Heart left ventricle (tissue), 16 donors: ENCODE measurements around the gene SDHC. TPM values are rescaled to one million over a fixed set of nuclear protein-coding genes. Genes with fewer than 3 reads are reported as not detected.
"Not testable (repeated sequence)": the region's sequence is repeated elsewhere in the genome, so short reads cannot be mapped to it uniquely, and the experiment has no call there.

ENCODE experiments used
- ATAC-seq, 4 donors: fragments of 200-7000 bp; cut with Tn5 transposase; one replicate each; pipeline ENCODE4 v1.9.1; 2020 to 2022; ENCODE audit warnings: moderate library complexity in 4 of 4, mild to moderate bottlenecking in 3 of 4, moderate number of reproducible peaks in 1 of 4
- DNase-seq, 5 donors: peaks; one replicate each; pipeline ENCODE4 v3.0.0-alpha.2; 2020
- H3K27ac ChIP-seq, 12 donors: fragments of 200-600 bp; sonication (generic) in 4 of 12; one replicate each; pipeline versions ENCODE4 v1.5.0 to v1.8.0; 2016 to 2022; ENCODE audit warnings: mild to moderate bottlenecking in 2 of 12
- H3K27me3 ChIP-seq, 9 donors: fragments of 200-600 bp; sonication (generic) in 2 of 9; one replicate each; pipeline versions ENCODE4 v1.5.1 to v1.8.0; 2016 to 2022; ENCODE audit warnings: mild to moderate bottlenecking in 3 of 9
- H3K36me3 ChIP-seq, 9 donors: fragments of 200-600 bp; sonication (generic) in 2 of 9; one replicate each; pipeline versions ENCODE4 v1.5.0 to v1.8.0; 2018 to 2022; ENCODE audit warnings: mild to moderate bottlenecking in 2 of 9
- H3K4me1 ChIP-seq, 12 donors: fragments of 200-600 bp; sonication (generic) in 4 of 12; one replicate each; pipeline versions ENCODE4 v1.5.0 to v1.8.0; 2016 to 2022; ENCODE audit warnings: mild to moderate bottlenecking in 3 of 12
- H3K4me3 ChIP-seq, 12 donors: fragments of 200-600 bp; sonication (generic) in 4 of 12; one replicate each; pipeline versions ENCODE4 v1.5.0 to v1.8.0; 2017 to 2022; ENCODE audit warnings: mild to moderate bottlenecking in 9 of 12, moderate library complexity in 4 of 12
- H3K9me3 ChIP-seq, 12 donors: fragments of 200-600 bp; sonication (generic) in 4 of 12; one replicate each; pipeline versions ENCODE4 v1.5.0 to v1.8.0; 2016 to 2022; ENCODE audit warnings: mild to moderate bottlenecking in 1 of 12
- POLR2A ChIP-seq, 2 donors: fragments of 450-650 bp; IDR thresholded peaks; one replicate each; pipeline ENCODE4 v1.6.1; 2017; ENCODE audit warnings: antibody characterized with exemption in 2 of 2, mild to moderate bottlenecking in 2 of 2, moderate library complexity in 2 of 2
- WGBS, 4 donors: extraction: QIAGEN DNeasy Blood & Tissue Kit in 2 of 4; methylation state at CpG; one replicate each; pipeline versions ENCODE4 v1.1.5 to v1.1.7; 2013 to 2018; 5-methylcytosine and 5-hydroxymethylcytosine counted together
- intact Hi-C, 10 donors: fragments of 100-400 bp; cut with DNase I; formaldehyde crosslinking; loops; one replicate each; pipeline versions ENCODE4 v1.11.1 to v1.14.2; 2022
- polyA plus RNA-seq, 2 donors: library from polyadenylated mRNA; stranded (reverse); fragments of 200-250 nt; gene quantifications; one replicate each; pipeline ENCODE4 v1.2.3, GENCODE V29; 2013
- total RNA-seq, 9 donors: library from RNA; depleted of rRNA in 2 of 9; stranded (reverse); fragments of >200 nt in 2 of 9; fragmentation: NEBNext Ultra II Directional in 3 of 9; extraction: Animal tissue kit (Norgen Biotek cat#: 25700) in 3 of 9; gene quantifications; one replicate each; pipeline versions ENCODE4 v1.1.0 to v1.2.4, GENCODE V29; 2016 to 2023
- TF ChIP-seq, protein P1 (sequence below), 12 donors: fragments of 200-600 bp; sonication (generic) in 4 of 12; IDR thresholded peaks; one replicate each; pipeline versions ENCODE4 v1.5.0 to v1.8.0; 2018 to 2022; ENCODE audit warnings: antibody characterized with exemption in 12 of 12, mild to moderate bottlenecking in 5 of 12
- donor health status: ischemic (EF 13 %, LVEDD 7.1; RV severe dilation, severe dysfunction).
- donor health status: healthy with polysubstance abuse.
- donor health status: DM: no; HTN: yes; CAD: no.
- donor health status: DM: no; HTN: no; CAD: no.
- donor health status: ischemic (EF 25% LVEDD 6.9; RV normal size, moderate dysfunction).
- donor health status: ischemic (EF 25% LVEDD 5.7; RV mildly dilated, moderate dysfunction).
- donor health status: healthy.
- donor health status: DM: yes; HTN: yes; CAD: no.
- donor health status: ischemic (EF 35%, LVEDD 5.7; RV mildly dilated, moderate dysfunction).
- donor health status: nonischemic (EF 11% LVEDD 7.7; RV severe dilation, severe dysfunction).
- donor health status: DM: yes; HTN: yes; CAD: no.
- donor health status: PGD.
- donor health status: ischemic (EF 29% LVEDD 5.4; RV normal size, mild dysfunction).
- donor health status: nonischemic (EF 23%, LVEDD 6.1; RV moderate dilation, normal function).

The SDHC gene
- total and polyA plus RNA-seq, 11 donors: 50.6 to 408 (median 301) TPM

DNA sequence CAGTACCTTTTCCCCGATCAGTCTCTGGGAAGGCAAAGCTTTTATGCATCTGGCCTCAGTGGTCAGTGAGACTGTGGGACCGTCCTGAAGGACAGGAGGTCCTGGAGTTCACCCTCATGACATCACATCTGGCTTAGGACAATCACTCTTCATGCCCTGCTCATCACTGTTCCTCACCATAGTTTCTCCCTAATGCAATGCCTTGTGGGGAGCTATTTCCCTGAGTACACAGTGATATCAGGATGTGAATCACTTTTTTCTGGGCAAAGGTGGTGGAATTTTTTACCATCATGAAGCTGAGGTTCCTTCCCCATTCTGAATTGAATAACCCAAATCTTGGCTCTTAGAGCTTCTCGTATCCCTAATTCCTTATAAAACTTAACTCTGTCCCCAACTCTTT, 88.3 kb downstream of the SDHC start:
- Histone ChIP-seq H3K36me3 (no peaks in the 10 kb centered on the region), H3K9me3 (no peaks in the 10 kb centered on the region), H3K27ac (no peak overlapping the region), H3K27me3 (no peaks in the 10 kb centered on the region), H3K4me3 (no peak overlapping the region), H3K4me1 (peaks cover 0 to 21% (median 8%) of the 10 kb centered on the region in 12 donors)
- no peak for DNase-seq
- 92 to 100% (median 96%) methylated on average over 3 of the region's 3 CpGs for WGBS, 4 donors
- no peak for ATAC-seq
- intact Hi-C loops: loop anchor here in 1 of 10 donors (10.0 kb wide), 1 partner anchor 342 kb away; the partner anchor contains the start of gene DUSP12
- no peak for TF ChIP-seq POLR2A (IDR thresholded peaks at IDR 0.05)
- TF ChIP-seq, protein P1, sequence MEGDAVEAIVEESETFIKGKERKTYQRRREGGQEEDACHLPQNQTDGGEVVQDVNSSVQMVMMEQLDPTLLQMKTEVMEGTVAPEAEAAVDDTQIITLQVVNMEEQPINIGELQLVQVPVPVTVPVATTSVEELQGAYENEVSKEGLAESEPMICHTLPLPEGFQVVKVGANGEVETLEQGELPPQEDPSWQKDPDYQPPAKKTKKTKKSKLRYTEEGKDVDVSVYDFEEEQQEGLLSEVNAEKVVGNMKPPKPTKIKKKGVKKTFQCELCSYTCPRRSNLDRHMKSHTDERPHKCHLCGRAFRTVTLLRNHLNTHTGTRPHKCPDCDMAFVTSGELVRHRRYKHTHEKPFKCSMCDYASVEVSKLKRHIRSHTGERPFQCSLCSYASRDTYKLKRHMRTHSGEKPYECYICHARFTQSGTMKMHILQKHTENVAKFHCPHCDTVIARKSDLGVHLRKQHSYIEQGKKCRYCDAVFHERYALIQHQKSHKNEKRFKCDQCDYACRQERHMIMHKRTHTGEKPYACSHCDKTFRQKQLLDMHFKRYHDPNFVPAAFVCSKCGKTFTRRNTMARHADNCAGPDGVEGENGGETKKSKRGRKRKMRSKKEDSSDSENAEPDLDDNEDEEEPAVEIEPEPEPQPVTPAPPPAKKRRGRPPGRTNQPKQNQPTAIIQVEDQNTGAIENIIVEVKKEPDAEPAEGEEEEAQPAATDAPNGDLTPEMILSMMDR (IDR thresholded peaks at IDR 0.05): no peak

DNA sequence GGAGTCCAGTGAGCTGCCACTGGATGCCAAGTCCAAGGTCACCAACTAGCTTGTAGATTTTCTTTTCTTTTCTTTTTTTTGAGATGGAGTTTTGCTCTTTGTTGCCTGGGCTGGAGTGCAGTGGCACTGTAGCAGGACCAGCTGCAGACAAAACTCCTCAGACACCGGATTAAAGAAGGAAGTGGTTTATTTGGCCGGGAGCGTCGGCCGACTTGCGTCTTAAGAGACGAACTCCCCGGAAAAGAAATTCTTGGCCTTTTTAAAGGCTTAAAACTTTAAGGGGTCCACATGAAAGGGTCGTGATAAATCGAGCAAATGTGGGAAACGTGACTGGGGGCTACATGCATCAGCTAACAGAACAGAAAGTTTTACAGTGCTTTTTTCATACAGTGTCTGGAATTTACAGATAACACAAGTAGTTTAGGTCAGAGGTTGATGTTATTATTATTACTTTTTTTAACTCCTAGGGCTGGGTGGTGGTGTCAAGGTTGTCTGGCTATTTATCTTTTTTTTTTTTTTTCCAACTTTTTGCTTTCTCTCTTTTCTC, 89.9 kb downstream of the SDHC start:
- H3K4me3 ChIP-seq: no peak overlapping the region
- no peak for DNase-seq
- intact Hi-C loops: loop anchor here in 1 of 10 donors (10.0 kb wide), 1 partner anchor 341 kb away; the partner anchor contains the start of gene DUSP12
- no peak for ATAC-seq
- no peak overlapping the region for H3K27ac ChIP-seq
- TF ChIP-seq POLR2A (IDR thresholded peaks at IDR 0.05): no peak
- TF ChIP-seq, protein P1 (IDR thresholded peaks at IDR 0.05): no peak
- H3K27me3 ChIP-seq: no peaks in the 10 kb centered on the region
- no peaks in the 10 kb centered on the region for H3K9me3 ChIP-seq
- H3K36me3 ChIP-seq: no peaks in the 10 kb centered on the region
- 76 to 90% (median 87%) methylated on average over 11 of the region's 11 CpGs for WGBS, 4 donors
- H3K4me1 ChIP-seq: peaks cover 0 to 13% (median 5%) of the 10 kb centered on the region in 12 donors

DNA sequence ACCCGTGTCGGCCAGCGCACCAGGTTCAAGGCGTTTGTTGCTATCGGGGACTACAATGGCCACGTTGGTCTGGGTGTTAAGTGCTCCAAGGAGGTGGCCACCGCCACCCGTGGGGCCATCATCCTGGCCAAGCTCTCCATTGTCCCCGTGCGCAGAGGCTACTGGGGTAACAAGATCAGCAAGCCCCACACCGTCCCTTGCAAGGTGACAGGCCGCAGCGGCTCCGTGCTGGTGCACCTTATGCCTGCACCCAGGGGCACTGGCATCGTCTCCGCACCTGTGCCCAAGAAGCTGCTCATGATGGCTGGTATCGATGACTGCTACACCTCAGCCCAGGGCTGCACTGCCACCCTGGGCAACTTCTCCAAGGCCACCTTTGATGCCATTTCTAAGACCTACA, 92.4 kb downstream of the SDHC start:
- WGBS, 4 donors: 90 to 97% (median 93%) methylated on average over 9 to 17 of the region's 17 CpGs
- ATAC-seq, H3K9me3 ChIP-seq, H3K27ac ChIP-seq, H3K4me3 ChIP-seq, DNase-seq, H3K4me1 ChIP-seq, H3K36me3 ChIP-seq, H3K27me3 ChIP-seq: not testable (repeated sequence)
- intact Hi-C loops: loop anchor here in 1 of 10 donors (10.0 kb wide), 1 partner anchor 338 kb away; the partner anchor contains the start of gene DUSP12

DNA sequence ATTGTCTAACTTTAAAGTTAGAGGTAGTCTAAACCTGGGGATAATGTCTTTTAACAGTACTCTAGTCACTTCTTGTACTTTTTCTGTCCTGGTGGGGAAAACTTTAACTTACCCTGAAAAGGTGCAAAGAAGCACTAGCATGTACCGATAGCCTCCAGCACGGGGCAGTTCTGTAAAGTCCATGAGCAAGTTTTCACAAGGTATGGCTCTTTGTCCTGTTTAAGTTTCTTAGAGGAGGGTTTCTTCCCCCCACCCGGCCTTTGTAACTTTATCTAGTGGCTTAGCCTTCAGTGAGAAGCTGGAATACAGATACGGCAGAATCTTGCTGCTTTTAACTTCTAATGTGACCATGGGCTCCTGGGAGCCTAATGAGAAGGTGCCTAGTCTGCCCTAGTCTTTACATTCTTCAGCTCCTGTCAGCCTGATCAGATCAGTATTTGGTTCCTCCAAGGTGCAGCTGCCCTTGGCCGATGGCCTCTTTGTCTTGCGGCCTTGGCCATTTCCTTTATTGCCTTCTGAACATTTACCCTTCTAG, 93.3 kb downstream of the SDHC start:
- no peaks in the 10 kb centered on the region for H3K36me3 ChIP-seq
- TF ChIP-seq POLR2A (IDR thresholded peaks at IDR 0.05): no peak
- TF ChIP-seq, protein P1 (IDR thresholded peaks at IDR 0.05): no peak
- no peak overlapping the region for H3K27ac ChIP-seq
- intact Hi-C loops: loop anchor here in 1 of 10 donors (10.0 kb wide), 1 partner anchor 337 kb away; the partner anchor contains the start of gene DUSP12
- DNase-seq (no peak), ATAC-seq (no peak)
- H3K9me3 ChIP-seq: no peaks in the 10 kb centered on the region
- no peak overlapping the region for H3K4me3 ChIP-seq
- WGBS, 4 donors: 86 to 90% (median 87%) methylated on average over 6 of the region's 6 CpGs
- H3K27me3 ChIP-seq: no peaks in the 10 kb centered on the region
- peaks cover 0 to 8% (median 1%) of the 10 kb centered on the region in 12 donors for H3K4me1 ChIP-seq
